KOPT-K1 (cell line): ENCODE measurements around the gene FOXN3.

Source experiments
- H3K27ac ChIP-seq: fragments of 200-600 bp; sonication (generic); 2 replicates; pipeline ENCODE4 v1.5.1; 2016; ENCODE audit warnings: antibody characterized with exemption, mild to moderate bottlenecking, low read depth, low read length; ENCODE audit not compliant: poor library complexity, severe bottlenecking
- H3K36me3 ChIP-seq: fragments of 200-600 bp; sonication (generic); 2 replicates; pipeline ENCODE4 v1.5.1; 2017; ENCODE audit warnings: antibody characterized with exemption, mild to moderate bottlenecking, low read length, moderate library complexity; ENCODE audit not compliant: insufficient read depth
- H3K9me3 ChIP-seq: fragments of 200-600 bp; sonication (generic); 2 replicates; pipeline ENCODE4 v1.5.1; 2017; ENCODE audit warnings: antibody characterized with exemption, low read length, mild to moderate bottlenecking; ENCODE audit not compliant: insufficient read depth, poor library complexity, severe bottlenecking

The FOXN3 gene

DNA sequence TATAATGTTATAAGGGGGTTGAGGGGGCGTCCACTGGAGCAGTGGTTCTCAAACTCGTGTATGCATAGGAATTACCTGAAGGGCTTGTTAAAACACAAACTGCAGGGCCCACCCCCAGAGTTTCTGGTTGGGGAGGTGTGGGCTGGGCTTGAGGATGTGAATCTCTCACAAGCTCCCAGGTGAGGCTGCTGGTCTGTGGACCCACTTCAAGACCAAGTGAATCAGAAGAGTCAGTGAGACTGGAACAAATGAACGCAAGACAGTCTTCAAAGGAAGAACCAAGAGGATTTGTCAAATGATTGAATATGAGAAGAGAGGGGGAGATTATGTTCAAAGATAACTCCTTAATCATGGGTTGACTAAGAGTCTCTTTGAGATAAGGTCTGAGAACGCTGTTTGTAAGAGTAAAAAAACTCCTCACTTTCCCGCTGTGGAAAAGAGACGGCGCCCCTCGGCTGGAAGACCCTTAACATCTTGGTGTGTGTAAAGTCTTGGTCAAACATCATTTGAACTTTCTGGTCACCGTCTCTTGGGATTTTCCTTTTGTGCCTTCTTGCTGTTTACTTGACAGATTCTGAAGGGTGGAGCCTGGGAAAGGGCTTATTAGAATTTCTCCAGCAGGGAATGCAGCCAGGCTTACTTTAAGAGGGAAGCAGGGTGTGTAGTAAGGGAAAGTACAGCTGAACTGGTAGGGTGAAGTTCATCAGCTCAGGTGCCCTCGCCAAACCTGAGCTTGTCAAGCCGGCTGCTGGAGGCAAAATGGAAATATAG lies 5.3 kb upstream of the FOXN3 start:
- H3K36me3 ChIP-seq = no peaks in the 10 kb centered on the region; the same call in 1 of the 2 replicates
- H3K27ac ChIP-seq = no peak overlapping the region
- H3K9me3 ChIP-seq = no peaks in the 10 kb centered on the region

DNA sequence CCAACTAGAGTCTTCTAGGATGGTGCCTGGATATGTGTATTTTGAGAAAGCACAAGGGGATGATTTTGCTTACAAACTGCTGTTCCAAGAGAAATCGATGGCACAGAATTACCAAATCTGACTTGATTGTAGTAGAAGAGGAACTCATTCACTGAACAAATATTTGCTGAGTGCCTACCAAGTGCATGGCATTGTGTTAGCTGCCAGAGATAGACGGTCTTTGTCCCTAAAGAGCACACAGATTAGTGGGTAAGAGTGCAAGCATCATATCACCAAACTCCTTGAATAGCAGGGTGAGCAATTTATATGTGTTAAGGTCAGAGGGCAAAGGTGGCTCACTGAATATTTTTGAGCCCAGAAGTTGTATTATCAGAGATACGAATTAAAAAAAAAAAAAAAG lies 3.5 kb upstream of the FOXN3 start:
- Histone ChIP-seq H3K36me3 (no peaks in the 10 kb centered on the region; the same call in 1 of the 2 replicates), H3K9me3 (no peaks in the 10 kb centered on the region), H3K27ac (no peak overlapping the region)

GRCh38 chr14:89419973-89420482 lies 3.0 kb upstream of the FOXN3 start:
- no peaks in the 10 kb centered on the region for H3K9me3 ChIP-seq
- no peaks in the 10 kb centered on the region; the same call in 1 of the 2 replicates for H3K36me3 ChIP-seq
- H3K27ac ChIP-seq = no peak overlapping the region

GRCh38 chr14:89418976-89419375 lies 1.9 kb upstream of the FOXN3 start:
- no peaks in the 10 kb centered on the region; the same call in 1 of the 2 replicates for H3K36me3 ChIP-seq
- H3K27ac ChIP-seq = no peak overlapping the region
- no peaks in the 10 kb centered on the region for H3K9me3 ChIP-seq

GRCh38 chr14:89418452-89418851 lies 1.4 kb upstream of the FOXN3 start:
- H3K36me3 ChIP-seq = no peaks in the 10 kb centered on the region; the same call in 1 of the 2 replicates
- H3K27ac ChIP-seq = peak overlapping the region; percentile 86

DNA sequence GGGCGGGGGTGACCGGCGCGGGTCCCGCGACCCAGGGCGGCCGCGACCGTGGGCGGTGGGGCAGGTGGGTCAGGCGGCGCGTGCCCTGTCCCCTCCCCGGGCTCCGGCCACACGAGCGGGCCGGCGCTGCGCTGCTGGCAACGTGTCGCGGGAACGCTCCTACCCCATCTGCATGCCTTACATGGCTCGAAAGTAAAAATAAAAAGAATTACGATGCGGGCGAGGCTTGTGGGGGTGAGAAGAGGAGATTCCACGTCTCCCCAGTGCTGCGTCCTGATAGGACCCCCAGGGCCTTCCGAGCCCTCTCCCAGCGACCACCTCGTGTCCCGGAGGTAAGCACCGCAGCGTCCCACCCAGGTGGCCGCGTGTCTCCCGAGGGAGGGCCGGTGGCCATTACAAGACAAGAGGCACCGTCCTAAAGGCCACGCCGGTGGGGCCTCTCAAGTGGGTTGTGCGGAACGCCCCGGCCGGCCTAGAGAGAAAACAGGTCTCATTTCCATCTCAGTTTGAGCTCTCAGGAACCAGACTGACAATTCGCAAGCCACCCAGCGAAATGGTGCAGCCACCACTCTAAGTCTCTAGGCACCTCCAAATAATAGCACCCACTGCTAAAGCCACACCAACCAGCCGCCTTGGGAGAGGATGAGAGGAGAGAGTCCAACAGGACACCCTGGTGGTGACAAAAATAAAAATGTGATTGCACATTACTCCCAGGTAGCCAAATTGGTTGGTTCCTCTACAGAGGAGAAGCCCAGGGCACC lies 612 bp upstream of the FOXN3 start:
- Histone ChIP-seq H3K36me3 (no peaks in the 10 kb centered on the region; the same call in 1 of the 2 replicates), H3K9me3 (no peaks in the 10 kb centered on the region), H3K27ac (peak overlapping the region; percentile 86)

More at GRCh38 chr14:89418452-89418851, 1.4 kb upstream of the FOXN3 start:
- no peaks in the 10 kb centered on the region for H3K9me3 ChIP-seq

- no peaks in the 10 kb centered on the region for H3K9me3 ChIP-seq
- peaks cover 11% of the 10 kb centered on the region for H3K36me3 ChIP-seq
- H3K27ac ChIP-seq = peak overlapping the region; percentile 86
These were observed 734 bp downstream of the FOXN3 start for GRCh38 chr14:89416002-89416995.

DNA sequence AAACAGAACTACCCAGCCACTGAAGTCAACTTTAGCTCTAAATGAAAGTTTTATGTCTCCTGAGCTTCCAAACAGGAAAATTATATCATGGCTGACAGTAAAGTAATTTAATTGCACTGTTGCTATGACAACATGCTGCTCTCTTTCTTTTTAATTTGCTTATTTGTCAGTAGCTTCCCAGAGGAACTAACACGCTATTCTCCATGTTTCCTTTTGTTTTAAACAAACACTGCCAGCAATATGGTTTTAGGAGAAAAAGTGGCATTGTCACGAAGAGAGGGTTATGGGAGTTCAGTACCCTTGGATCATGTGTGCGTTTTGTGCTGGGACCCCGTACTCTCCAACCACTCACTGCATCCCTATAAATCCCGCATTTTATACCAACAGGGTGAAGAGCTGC lies 1.9 kb downstream of the FOXN3 start:
- H3K36me3 ChIP-seq = peaks cover 22% of the 10 kb centered on the region
- peak overlapping the region; percentile 86 for H3K27ac ChIP-seq
- no peaks in the 10 kb centered on the region for H3K9me3 ChIP-seq

DNA sequence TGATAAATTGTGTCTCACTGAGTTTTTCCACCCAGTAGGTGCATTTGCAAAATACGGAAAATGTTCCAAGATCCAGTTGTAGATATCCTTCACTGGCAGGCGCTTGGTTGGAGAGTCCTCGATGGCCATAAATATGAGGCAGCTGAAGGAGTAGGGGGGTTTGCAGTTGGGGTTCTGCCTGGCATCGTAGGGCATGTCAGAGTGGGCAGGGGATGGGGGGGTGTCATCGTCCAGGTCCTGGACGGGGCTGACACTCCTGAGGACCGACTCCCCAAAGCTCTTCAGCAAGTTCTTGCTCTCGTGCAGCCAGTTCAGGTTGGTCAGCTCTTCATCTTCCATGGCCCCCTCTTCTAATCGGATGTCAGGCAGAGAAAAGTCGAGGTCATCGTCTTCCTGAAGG lies 5.1 kb downstream of the FOXN3 start:
- H3K36me3 ChIP-seq = peaks cover 42% of the 10 kb centered on the region
- no peaks in the 10 kb centered on the region for H3K9me3 ChIP-seq
- H3K27ac ChIP-seq = no peak overlapping the region

- Histone ChIP-seq H3K9me3 (no peaks in the 10 kb centered on the region), H3K36me3 (peaks cover 57% of the 10 kb centered on the region), H3K27ac (peak overlapping the region; percentile 26)
These were observed 7.1 kb downstream of the FOXN3 start for GRCh38 chr14:89409961-89410360.

DNA sequence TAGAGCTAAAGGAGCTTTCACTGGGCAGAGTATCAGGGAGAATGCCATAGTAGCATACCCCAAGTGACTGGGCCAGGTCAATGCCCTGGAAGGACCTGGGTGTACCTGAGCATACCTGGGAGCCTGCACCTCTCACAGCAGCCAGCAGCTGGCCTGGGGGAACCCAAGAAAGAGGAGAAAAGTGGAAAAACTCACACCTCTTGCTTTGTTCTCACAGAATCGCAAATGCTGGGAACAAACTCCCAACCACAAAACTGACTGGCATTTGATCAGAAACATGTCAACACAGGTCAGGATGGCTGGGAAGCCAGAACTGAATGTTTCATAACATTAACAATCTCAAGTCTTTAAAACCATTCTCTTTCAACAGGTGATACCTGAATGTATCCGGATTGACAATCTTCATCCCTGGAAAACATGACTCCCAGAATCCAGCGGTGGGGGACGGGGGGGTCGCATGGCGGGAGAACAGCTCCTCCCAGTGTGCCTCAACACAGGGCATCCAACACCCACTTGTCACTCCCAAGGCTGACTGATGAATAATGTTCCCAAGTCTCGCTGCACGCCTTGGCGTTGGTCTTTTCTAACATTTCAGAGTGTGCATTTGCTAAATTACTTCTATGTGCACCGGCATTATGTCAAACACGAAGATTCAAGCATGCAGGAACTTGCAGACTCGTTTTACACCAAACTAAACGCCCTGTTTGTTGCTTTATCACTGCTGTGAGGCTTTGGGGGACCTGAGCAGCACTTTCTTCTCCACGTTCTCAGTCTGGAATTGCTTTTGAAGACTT lies 7.9 kb downstream of the FOXN3 start:
- Histone ChIP-seq H3K27ac (peak overlapping the region; percentile 26), H3K9me3 (no peaks in the 10 kb centered on the region), H3K36me3 (peaks cover 63% of the 10 kb centered on the region)

DNA sequence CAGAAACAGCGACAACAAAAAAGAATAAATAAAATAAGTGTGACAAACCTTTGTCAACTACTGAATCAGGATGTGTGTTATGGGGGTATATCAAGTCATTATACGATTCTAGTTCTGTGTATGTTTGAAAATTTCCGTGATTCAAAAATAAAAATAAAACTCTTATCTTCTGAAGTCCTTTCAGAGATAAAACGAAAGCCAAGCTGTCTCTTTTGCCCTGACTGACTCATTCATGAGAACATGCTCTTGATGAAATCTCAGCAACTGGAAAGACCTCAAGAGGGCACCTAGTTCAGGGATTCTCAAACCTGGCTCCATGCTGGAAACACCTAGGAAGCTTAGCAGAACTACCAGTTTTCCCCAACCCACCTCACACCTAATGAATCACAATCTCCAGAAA lies 9.2 kb downstream of the FOXN3 start:
- Histone ChIP-seq H3K27ac (no peak overlapping the region), H3K9me3 (no peaks in the 10 kb centered on the region), H3K36me3 (peaks cover 66% of the 10 kb centered on the region)

GRCh38 chr14:89406941-89407340 lies 10.1 kb downstream of the FOXN3 start:
- H3K27ac ChIP-seq = no peak overlapping the region
- peaks cover 60% of the 10 kb centered on the region for H3K36me3 ChIP-seq

GRCh38 chr14:89406361-89406760 lies 10.7 kb downstream of the FOXN3 start:
- Histone ChIP-seq H3K9me3 (no peaks in the 10 kb centered on the region), H3K27ac (no peak overlapping the region), H3K36me3 (peaks cover 56% of the 10 kb centered on the region)

More at GRCh38 chr14:89406941-89407340, 10.1 kb downstream of the FOXN3 start:
- no peaks in the 10 kb centered on the region for H3K9me3 ChIP-seq
